ENCODE results near the gene TNFRSF19. TPM values are rescaled to one million over a fixed set of nuclear protein-coding genes. Genes with fewer than 3 reads are reported as not detected.

TNFRSF19 gene
- total RNA-seq, 1 donor from 2014 or later = not detected

GRCh38 chr13:23656637-23657371 lies 86.6 kb downstream of the TNFRSF19 start:
- H3K9me3 Mint-ChIP-seq = peaks cover under 1% of the 10 kb centered on the region
- ATAC-seq (ENCODE audit: low read depth) (no peak), DNase-seq (no peak)
- peaks cover 13% of the 10 kb centered on the region for H3K27me3 Mint-ChIP-seq
- ChIA-PET CTCF (no interaction called here), POLR2A (no interaction called here)
- no peak for TF ChIP-seq CTCF (IDR thresholded peaks at IDR 0.05)
- intact Hi-C loops (cut with micrococcal nuclease) = no loop called here
- no peak overlapping the region for H3K27ac Mint-ChIP-seq
- no peaks in the 10 kb centered on the region for H3K4me1 Mint-ChIP-seq
- H3K4me3 Mint-ChIP-seq = no peak overlapping the region
- no peaks in the 10 kb centered on the region for H3K36me3 Mint-ChIP-seq (ENCODE audit: low read depth)

DNA sequence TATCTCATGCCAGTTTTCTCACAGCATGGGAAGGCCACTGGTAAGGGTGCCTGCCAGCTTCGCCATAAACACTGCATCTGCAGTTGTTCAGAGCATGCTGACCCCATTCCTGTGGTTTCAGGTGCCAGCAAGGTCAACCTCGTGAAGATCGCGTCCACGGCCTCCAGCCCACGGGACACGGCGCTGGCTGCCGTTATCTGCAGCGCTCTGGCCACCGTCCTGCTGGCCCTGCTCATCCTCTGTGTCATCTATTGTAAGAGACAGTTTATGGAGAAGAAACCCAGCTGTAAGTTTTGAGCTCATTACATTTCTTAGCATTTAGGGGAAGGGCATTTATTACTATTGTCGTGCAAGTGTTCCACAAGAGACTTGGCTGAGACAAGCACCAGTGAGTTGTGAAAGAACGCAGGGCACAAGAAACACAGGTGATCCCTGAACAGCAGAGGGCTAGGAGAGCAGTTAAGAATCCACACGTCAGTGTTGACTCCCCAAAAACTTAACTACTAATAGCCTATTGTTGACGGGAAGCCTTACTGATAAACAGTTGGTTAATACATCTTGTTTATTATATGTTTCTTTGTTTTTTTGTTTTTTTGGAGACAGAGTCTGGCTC lies 88.8 kb downstream of the TNFRSF19 start:
- H3K36me3 Mint-ChIP-seq (ENCODE audit: low read depth) = no peaks in the 10 kb centered on the region
- intact Hi-C loops (cut with micrococcal nuclease) = no loop called here
- H3K27me3 Mint-ChIP-seq = peaks cover 7% of the 10 kb centered on the region
- no peak for DNase-seq
- H3K27ac Mint-ChIP-seq = no peak overlapping the region
- no peak overlapping the region for H3K4me3 Mint-ChIP-seq
- ChIA-PET CTCF (no interaction called here), POLR2A (no interaction called here)
- no peaks in the 10 kb centered on the region for H3K4me1 Mint-ChIP-seq
- TF ChIP-seq CTCF (IDR thresholded peaks at IDR 0.05) = no peak
- no peak for ATAC-seq (ENCODE audit: low read depth)
- peaks cover 4% of the 10 kb centered on the region for H3K9me3 Mint-ChIP-seq

DNA sequence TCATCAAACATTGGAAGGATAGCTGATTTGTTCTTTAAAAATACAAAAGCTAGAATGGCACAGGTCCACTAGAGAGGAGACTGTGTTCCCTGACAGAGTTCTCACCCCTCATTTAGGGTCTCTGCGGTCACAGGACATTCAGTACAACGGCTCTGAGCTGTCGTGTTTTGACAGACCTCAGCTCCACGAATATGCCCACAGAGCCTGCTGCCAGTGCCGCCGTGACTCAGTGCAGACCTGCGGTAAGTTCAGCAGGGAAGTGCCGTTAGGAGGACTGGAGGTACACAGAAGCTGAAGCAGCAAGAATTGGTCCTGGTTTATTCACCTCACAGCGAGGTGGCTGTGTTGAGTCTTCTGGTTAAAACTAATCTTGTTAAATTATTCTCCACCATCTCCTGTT lies 90.0 kb downstream of the TNFRSF19 start:
- Mint-ChIP-seq H3K36me3 (ENCODE audit: low read depth) (no peaks in the 10 kb centered on the region), H3K9me3 (peaks cover 4% of the 10 kb centered on the region), H3K4me3 (no peak overlapping the region), H3K4me1 (no peaks in the 10 kb centered on the region), H3K27ac (no peak overlapping the region), H3K27me3 (peaks cover 7% of the 10 kb centered on the region)
- DNase-seq (no peak), ATAC-seq (ENCODE audit: low read depth) (no peak)
- ChIA-PET POLR2A (no interaction called here), CTCF (no interaction called here)
- TF ChIP-seq CTCF (IDR thresholded peaks at IDR 0.05) = no peak
- intact Hi-C loops (cut with micrococcal nuclease) = no loop called here

GRCh38 chr13:23666582-23666981 lies 96.4 kb downstream of the TNFRSF19 start:
- Mint-ChIP-seq H3K9me3 (peaks cover 4% of the 10 kb centered on the region), H3K4me1 (no peaks in the 10 kb centered on the region), H3K27me3 (peaks cover 8% of the 10 kb centered on the region), H3K4me3 (no peak overlapping the region), H3K36me3 (ENCODE audit: low read depth) (no peaks in the 10 kb centered on the region), H3K27ac (no peak overlapping the region)
- intact Hi-C loops (cut with micrococcal nuclease) = loop anchor here (5.0 kb wide), 1 partner anchor 206 kb away; no protein-coding TSS in a partner anchor
- DNase-seq = no peak
- CTCF ChIA-PET = no interaction called here
- no peak for TF ChIP-seq CTCF (IDR thresholded peaks at IDR 0.05)
- POLR2A ChIA-PET = no interaction called here
- ATAC-seq (ENCODE audit: low read depth) = no peak

DNA sequence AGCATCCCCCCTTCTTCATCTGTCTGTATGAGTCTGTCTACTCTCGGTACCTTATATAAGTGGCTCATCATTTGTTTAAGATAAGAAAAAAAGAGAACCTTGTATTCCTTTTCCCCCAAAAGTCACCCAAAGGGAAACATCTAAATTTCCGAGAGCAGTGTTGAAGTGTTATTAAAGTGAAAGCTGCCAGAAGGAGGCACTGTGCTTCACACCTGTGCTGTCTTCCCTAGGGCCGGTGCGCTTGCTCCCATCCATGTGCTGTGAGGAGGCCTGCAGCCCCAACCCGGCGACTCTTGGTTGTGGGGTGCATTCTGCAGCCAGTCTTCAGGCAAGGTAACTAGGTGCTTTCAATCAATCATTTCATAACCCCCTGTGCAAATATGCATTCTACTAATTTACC lies 97.5 kb downstream of the TNFRSF19 start:
- no peak overlapping the region for H3K4me3 Mint-ChIP-seq
- TF ChIP-seq CTCF (IDR thresholded peaks at IDR 0.05) = no peak
- H3K36me3 Mint-ChIP-seq (ENCODE audit: low read depth) = no peaks in the 10 kb centered on the region
- H3K9me3 Mint-ChIP-seq = no peaks in the 10 kb centered on the region
- no peak for DNase-seq
- ATAC-seq (ENCODE audit: low read depth) = no peak
- ChIA-PET POLR2A (no interaction called here), CTCF (no interaction called here)
- intact Hi-C loops (cut with micrococcal nuclease) = loop anchor here (5.0 kb wide), 1 partner anchor 205 kb away; no protein-coding TSS in a partner anchor
- no peak overlapping the region for H3K27ac Mint-ChIP-seq
- H3K27me3 Mint-ChIP-seq = peaks cover 8% of the 10 kb centered on the region
- H3K4me1 Mint-ChIP-seq = no peaks in the 10 kb centered on the region
